Stimulated activated CD8-positive, alpha-beta memory T cell treated with anti-CD3 and anti-CD28 coated beads, Interleukin-15, amount 100 ng/mL, for 24 hours (primary cell): ENCODE measurements around the gene LRRFIP1.
A peak's percentile ranks its signal among the peaks of the same experiment; 100 is the strongest.

ENCODE experiments used
- DNase-seq: peaks from one replicate; pipeline ENCODE4 v3.0.0-alpha.2; 2020; ENCODE audit warnings: low read depth

LRRFIP1 gene

GRCh38 chr2:237724811-237725478 lies 97.6 kb downstream of the LRRFIP1 start:
- no peak for DNase-seq

- no peak for DNase-seq
Observed at GRCh38 chr2:237725661-237726060, 98.3 kb downstream of the LRRFIP1 start.

DNA sequence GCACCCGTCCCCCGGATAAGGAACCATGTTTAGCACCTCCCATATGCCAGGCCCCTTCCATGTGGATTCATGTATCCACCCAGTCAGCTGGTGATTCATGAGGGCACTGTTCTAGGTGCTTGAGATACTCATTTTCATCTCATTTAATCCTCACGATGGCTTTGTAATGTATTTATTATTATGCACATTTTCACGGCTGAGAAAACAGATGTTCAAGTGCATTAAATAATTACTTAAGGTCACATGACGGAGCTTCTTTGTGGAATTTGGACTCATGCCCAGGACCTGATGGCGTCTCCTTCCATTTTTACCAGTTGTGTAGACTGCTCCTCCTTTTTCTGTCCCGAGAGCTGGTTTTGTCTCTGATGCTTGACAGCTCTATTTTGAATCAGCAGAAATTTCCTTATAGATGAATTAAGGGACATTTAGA lies 99.0 kb downstream of the LRRFIP1 start:
- no peak for DNase-seq

GRCh38 chr2:237727363-237727762 lies 100.0 kb downstream of the LRRFIP1 start:
- DNase-seq, result no peak

GRCh38 chr2:237729681-237730475 lies 102.5 kb downstream of the LRRFIP1 start:
- DNase-seq, result no peak

DNA sequence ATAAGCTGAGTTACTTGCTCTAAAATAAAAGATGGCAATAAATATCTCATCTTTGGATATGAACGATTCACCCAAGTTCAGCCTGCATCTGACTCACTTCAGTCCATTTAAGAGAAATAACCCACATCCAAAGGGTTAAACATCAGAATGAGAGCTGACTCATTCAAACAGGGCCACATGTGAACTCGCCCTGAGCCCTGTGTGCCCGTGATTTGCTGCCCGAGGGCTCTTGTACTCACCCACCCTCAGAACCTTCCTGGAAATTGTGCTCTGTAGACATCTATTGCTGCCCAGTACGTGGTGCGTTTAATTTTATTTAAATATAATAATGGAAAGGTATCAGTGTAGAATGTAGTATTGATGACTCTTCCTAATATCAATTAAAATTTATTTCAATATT lies 104.3 kb downstream of the LRRFIP1 start:
- DNase-seq, result no peak

DNA sequence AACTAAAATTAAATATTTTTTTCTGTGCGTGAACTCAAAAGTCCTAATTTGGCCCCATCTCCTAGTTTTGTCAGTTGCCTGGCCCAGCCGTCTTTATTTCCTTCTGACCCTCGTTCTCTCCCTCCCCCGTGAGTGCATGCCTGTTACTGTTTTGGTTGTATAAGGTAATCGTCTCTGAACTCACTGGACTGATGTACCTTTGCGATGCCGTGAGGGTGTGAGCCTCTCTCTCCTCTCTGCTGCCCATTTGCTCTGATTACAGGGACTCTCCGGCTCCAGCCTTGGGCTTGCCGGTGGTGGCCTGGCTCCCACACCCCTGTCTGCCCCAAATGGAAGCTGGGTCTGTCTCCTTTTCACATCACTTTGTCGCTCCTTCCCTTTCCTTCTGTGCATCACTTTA lies 104.7 kb downstream of the LRRFIP1 start:
- DNase-seq, result no peak

DNA sequence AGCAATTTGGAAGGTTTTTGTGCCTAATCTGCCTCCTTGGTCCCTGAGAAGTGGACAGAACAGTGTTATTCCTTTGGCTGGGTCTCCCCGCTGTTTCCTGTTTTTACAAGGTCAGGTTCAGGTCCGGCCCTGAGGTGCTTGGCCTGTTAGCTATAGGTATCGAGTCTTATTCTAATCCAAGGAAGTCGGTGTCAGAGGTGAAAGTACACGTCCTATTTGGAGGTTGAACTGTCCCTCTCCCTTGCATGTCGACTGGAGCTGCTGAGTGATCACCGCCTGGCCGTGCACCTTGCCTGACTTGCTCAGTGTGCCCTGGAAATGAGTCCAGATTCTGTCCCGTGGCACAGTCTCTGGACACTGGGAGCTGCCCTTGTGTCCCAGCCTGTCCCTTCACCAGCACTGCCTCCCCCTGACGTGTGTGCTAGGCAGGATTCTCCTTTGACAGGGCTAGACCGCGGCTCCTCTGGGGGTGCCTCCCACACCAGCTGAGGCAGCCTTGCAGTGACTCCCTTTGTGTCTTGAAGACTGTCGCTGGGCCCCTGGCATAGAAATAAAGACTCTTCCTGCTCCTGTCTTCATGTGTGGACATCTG lies 105.5 kb downstream of the LRRFIP1 start:
- DNase-seq, result no peak

GRCh38 chr2:237733677-237734300 lies 106.4 kb downstream of the LRRFIP1 start:
- no peak for DNase-seq

DNA sequence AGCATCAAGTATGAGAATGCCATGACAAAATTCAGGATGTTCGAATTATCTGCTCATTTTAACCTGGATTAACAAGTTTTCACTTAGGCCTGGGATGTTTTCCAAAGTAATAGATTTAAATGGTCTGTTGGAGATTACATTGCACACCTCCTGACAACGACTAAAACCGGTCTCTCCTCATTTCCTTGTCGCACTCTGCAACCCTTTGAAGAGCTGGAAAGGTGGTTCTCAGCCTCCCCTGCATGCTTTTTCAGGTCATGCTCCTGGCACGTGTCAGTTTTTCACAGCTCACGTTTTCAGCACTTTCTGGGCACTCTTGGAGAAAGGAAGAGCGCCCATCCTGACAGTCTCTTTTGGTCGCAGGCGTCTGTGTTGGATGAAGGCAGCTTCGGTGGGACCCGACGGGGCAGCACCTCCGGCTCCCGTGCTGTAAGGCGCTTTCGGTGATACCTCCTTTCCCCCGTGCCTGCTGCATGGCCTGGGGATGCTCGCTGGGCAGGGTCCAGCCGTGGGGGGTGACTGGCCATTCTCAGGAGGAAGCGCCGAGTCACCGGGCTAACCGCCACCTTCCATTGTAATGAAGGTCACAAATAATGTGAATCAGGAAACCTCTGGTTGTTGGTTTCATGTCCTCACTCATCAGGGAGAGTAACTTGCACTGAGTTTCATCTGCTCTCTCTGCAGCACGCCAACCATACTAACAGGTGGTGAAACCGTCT lies 107.7 kb downstream of the LRRFIP1 start:
- no peak for DNase-seq

DNA sequence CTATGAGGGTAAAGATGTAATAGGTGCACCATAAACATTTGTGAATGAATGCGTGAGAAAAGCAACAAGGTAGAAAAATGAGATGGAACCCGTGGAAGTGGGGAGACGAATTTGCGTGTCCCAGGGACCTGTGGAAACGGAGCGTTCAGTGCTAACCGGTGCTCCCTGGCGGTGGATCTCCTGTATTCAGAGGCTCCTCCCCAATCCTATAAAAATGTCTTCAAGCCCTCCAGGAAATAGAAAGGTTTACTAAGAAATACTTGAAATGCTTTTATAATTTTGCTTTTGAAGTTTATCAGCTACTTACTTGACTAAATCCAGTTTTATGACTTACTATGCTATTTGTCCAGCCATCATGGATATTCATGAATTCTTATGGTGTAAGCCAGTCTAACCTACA lies 108.4 kb downstream of the LRRFIP1 start:
- DNase-seq, result no peak

DNA sequence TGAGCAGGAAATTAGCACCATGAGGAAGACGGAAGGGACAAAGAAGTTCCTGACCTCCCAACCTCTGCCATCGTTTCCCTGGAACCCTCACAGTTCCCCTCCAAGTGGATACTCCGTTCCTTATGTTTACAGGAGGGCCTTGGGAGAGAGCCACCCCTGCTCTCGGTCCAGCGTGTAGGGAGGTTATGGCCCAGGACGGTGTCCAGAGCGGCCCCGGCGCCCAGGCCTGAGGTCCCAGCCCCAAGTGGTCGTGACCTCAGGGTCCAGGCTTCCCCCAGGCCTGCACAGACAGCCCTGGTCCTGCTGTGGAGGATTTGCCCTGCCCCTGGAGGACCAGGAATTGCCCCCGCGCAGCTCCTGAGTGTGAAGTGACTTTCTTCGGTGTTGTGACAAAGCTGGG lies 109.4 kb downstream of the LRRFIP1 start:
- no peak for DNase-seq

GRCh38 chr2:237737196-237737865 lies 109.9 kb downstream of the LRRFIP1 start:
- DNase-seq, result no peak

GRCh38 chr2:237738255-237738654 lies 110.9 kb downstream of the LRRFIP1 start:
- no peak for DNase-seq

GRCh38 chr2:237739101-237739500 lies 111.7 kb downstream of the LRRFIP1 start:
- DNase-seq, result no peak

DNA sequence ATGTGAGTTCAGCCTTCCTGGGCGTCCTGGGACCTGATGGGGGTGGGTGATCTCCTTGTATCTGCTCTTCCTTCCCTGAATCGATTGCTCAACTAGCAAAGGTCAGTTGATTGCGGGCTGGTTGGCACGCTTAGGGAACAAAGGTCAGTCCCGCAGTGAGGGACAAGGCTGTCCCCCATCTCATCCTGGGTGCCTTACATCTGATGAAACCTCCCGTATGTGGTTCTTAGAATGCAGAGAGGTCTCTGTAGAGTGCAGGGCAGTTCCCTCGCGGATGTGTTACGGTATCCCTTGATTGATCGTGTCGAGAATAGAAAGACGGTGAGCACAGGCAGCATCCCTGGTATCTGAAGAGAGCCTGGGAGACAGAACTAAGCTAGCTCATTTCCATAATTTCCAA lies 114.8 kb downstream of the LRRFIP1 start:
- DNase-seq, result no peak

GRCh38 chr2:237742614-237743013 lies 115.2 kb downstream of the LRRFIP1 start:
- no peak for DNase-seq

DNA sequence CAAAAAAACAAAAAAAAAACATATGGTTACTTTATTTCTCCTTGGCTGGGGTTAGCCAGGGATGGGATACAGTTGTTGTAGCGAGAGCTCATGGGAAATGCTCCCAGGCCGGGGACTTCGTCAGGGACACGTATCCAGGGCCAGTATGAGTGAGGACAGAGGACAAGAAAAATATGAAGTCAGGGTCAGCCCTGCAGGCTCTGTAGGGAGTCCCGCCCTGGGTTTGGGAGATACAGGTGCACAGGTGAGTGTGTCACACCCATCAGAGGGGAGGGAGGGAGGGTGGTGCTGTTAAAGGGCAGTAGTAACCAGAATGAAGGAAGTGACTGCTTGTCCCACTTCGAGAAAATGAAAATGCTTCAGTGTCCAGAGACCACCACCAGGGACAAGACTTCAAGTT lies 115.6 kb downstream of the LRRFIP1 start:
- DNase-seq, result no peak

GRCh38 chr2:237743561-237744269 lies 116.3 kb downstream of the LRRFIP1 start:
- DNase-seq, result no peak

DNA sequence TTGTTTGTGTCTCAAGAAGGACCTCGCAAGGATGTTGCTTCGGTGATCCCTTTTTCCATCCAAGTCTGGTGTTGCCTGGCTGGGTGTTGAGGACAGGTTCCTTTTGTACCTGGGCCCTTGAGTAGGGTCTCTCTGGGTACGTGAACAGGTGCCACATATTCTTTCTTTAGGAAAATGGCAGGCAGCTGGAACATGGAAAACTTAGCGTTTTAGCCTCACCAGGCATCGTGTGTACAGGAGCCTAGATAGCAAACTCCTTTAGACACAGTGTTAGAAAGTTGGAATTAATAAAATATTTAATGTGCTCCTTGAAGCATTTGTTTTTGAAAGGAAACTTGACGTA lies 116.9 kb downstream of the LRRFIP1 start:
- DNase-seq, result no peak

- peak; percentile 68 for DNase-seq
Observed at GRCh38 chr2:237744613-237745249, 117.3 kb downstream of the LRRFIP1 start.
